HG02981 (cell line): Measurements from ENCODE around the gene CDC37.
"Not testable (repeated sequence)": the region's sequence is repeated elsewhere in the genome, so short reads cannot be mapped to it uniquely, and the experiment has no call there.

ENCODE experiments used
- ATAC-seq: cut with Tn5 transposase; IDR thresholded peaks from one replicate; pipeline ENCODE4 v1.9.1; 2021; ENCODE audit warnings: mild to moderate bottlenecking, moderate library complexity; ENCODE audit not compliant: unreplicated experiment

CDC37 gene

GRCh38 chr19:10395917-10396316 is 7.4 kb downstream of the CDC37 start:
- no peak for ATAC-seq

DNA sequence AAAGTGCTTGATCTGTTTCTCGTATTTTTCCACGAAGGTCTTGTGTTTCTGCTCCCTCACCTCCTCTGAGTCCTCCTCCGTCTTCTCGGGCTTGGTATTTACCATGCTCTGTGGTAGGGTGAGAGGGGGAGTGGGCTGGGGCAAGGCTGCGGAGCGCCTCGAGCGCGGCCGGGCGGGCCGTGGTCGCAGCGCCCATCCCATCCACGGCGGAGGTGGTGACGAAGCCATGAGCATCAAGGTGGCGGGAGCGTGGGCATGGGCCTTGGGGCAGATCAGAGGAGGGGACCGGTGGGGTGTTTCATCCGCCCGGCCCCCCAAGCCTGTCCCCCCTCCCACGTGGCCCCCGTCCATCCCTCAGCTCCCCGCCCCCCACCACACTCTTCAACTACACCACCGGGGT is 7.9 kb downstream of the CDC37 start:
- ATAC-seq = no peak

GRCh38 chr19:10395003-10395402 is 8.3 kb downstream of the CDC37 start:
- ATAC-seq = no peak

- no peak for ATAC-seq
Measured at GRCh38 chr19:10393137-10393536, 10.2 kb downstream of the CDC37 start.

DNA sequence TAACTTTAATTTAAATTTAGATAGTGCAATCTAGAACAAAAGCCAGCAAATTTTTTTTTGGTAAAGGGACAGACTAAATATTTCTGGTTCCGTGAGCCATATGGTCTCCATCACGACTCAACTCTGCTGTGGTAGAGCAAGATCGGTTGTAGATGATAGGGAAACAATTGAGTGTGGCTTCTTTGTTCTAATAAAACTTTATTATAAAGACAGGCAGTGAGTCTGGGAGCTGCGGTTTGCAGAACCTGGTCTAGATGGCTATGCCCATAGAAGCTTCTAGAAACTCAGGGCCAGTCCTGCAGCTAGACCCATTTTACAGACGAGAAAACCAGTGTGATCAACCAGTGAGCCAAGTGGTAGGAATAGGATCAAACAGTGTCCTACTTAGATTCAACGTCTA is 11.2 kb downstream of the CDC37 start:
- ATAC-seq = no peak

- ATAC-seq = no peak
Measured at GRCh38 chr19:10390652-10391286, 12.6 kb downstream of the CDC37 start.

GRCh38 chr19:10389863-10390262 is 13.5 kb downstream of the CDC37 start:
- no peak for ATAC-seq

DNA sequence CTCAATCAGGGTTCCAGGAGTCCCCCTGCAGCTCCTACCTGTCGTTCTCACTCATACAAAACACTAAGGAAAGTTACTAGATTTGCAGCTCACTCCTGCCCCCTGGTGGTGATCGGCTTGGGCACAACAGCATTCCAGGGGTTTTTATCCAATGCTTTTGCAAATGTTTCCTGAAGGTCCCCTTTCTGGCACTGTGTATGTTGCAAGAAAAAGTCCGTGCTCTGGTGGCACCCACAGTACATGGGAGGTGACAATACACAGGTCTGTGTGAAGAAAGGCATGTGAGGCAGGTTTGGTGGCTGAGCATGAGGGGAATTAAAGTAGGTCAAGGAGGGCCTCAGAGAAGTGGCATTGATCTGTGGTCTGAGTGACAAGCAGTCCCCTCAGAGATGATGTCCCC is 14.4 kb downstream of the CDC37 start:
- no peak for ATAC-seq

DNA sequence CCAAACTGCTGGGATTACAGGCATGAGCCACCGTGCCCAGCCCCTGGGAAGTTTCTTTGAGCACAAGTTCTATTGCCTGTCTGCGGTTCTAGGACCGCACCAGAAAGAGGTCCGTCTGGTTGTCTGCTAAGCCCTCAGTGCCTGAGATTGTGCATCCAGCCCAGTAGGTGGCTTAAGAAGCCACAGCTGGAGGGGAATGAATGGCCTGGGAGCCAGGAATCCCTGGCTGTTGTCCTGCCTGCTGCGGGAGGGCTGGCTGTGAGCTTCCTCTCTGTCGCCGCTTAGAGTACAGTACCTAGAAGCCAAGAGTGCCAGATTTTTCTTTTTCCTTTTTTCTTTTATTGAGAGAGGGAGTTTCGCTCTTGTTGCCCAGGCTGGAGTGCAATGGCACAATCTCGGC is 18.8 kb downstream of the CDC37 start:
- no peak for ATAC-seq

GRCh38 chr19:10383223-10383499 is 20.2 kb downstream of the CDC37 start:
- not testable (repeated sequence) for ATAC-seq

DNA sequence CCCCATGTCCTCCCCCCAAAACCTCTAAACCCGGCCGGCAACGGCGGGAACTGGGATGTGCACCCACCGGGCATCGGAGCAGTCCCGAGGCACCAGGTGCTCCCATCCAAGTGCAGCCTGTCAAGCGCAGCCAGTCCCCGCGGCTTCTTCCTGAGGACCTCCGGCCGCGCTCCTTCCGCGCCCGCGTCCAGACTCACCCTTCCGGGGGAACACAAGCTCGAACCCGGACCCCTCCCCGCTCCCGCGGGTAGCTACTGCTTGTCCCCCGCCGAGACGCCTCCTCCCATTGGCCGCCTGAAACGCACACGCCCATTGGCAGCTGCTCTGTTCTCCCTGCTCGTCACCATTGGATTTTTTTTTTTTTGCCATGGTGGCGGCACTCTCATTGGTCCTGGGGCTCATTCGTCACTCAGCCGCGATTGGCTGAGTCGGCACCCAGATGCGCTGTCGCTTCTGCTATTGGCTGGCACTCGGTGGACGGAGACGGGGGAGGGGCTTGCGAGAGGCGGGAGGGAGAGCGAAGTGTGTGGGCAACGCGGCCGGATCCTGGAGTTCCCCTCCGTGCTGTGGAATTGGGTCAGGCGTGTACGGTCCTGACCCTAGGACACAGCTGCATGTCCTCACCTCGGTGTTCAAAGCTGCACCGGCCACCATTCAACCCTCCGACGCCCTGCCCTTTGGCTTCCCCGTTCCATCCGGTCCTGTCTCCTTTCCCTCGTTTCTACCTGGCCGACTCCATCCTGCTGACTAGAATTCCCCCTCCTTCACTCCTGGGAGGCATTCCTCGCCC is 22.8 kb downstream of the CDC37 start, which contains the start of gene TYK2:
Gene TYK2 (minus strand): TSS at position 260 of the 790 bp plus-strand sequence. CDS start 2,166 bp downstream, outside the sequence.
- ATAC-seq = peak; percentile 90

- ATAC-seq = no peak
Measured at GRCh38 chr19:10379880-10380312, 23.4 kb downstream of the CDC37 start.

DNA sequence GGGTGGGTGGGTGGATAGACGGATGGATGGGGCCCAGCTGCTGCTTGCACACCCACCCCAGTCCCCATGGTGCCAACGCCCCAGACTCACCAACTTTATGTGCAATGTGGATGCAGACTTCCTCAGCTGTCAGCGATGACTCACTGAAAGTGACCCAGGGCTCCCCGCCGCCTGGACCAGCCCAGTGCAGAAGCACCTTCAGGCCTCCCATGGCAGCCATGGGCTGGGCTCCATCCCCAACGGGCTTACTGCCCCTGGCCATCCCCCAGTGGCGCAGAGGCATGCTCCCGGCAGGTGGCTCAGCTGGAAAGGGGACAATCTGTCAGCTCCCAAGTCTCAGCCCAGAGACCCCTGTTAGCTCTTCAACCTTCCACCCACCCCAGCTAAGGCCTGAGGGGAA is 25.2 kb downstream of the CDC37 start:
- no peak for ATAC-seq

GRCh38 chr19:10377140-10377640 is 26.2 kb downstream of the CDC37 start:
- not testable (repeated sequence) for ATAC-seq

DNA sequence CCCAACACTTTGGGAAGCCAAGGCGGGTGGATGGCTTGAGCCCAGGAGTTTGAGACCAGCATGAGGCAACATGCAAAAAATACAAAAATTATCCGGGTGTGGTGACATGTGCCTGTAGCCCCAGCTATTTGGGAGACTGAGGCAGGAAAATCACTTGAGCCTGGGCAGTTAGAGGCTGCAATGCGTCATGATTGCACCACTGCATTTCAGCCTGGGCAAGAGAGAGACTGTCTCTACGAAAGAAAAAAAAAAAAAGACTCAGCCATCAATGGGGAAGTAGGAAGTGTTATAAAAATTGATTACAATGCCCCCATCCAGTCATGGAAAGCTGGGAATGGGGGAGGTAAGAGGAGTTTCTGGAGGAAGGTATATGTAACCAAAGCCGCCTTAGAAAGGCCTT is 28.4 kb downstream of the CDC37 start:
- no peak for ATAC-seq

DNA sequence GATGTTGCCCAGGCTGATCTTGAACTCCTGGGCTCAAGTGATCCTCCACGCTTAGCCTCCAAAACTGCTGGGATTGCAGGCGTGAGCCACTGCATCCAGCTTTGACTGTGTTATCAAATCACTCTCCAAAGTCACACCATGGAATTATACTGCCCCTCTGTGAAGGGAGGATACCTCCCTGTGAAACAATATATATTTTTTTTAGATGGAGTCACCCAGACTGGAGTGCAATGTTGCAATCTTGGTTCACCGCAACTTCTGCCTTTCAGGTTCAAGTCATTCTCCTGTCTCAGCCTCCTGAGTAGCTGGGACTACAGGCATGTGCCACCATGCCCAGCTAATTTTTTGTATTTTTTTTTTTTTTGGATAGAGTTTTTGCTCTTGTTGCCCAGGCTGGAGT is 30.7 kb downstream of the CDC37 start:
- ATAC-seq = no peak

DNA sequence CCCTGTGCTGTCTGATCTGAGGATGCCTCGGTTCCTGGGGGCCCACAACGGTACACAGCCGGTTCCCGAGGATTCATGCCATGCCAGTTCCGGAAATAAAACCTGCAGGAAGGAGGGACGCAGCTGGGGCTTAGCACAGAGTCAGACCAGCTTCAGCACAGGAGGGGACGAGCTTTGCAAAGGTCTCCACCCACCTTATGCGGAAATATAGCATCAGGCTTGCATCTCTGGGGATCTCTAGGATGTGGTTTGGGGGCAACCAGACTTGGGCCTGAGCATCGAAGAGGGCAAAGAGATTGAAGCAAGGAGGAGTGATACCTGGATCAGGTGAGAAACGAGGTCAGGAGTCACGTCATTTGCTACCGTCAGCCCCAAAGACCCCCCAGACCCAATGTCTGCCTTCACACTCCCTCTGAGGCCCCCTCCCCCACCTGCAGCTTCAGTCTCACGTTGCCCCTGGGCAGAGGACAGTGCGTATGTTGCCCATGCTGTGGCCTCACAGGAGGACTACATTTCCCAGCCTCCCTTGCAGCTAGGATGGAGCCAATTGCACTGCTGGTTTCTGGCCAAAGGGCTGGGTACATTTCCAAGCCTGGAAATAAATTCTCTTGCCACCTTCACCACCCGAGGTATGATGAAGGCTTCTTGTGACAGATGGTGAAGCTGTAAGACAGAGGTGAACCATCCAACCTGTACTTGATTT is 35.1 kb downstream of the CDC37 start:
- ATAC-seq = no peak

- not testable (repeated sequence) for ATAC-seq
Measured at GRCh38 chr19:10366950-10367512, 36.3 kb downstream of the CDC37 start.

DNA sequence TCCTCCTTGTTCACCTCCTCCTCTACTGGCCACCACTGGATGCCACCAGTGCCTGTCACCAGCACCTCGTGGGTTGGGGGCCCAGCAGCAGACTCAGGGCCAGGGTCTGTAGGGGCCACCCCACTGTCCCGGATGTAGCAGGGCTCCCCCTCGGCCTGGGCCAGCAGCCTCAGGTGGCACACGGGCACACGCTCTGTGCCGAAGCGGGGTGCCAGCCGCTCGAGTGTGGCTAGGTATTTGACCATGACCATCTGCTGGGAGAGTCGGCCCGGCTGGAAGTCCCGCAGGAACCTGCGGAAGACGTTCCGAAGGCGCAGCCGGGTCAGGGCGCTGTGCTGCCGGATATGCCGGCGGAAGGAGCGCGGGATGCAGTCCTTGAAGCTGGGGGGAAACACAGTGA is 37.8 kb downstream of the CDC37 start:
- no peak for ATAC-seq

DNA sequence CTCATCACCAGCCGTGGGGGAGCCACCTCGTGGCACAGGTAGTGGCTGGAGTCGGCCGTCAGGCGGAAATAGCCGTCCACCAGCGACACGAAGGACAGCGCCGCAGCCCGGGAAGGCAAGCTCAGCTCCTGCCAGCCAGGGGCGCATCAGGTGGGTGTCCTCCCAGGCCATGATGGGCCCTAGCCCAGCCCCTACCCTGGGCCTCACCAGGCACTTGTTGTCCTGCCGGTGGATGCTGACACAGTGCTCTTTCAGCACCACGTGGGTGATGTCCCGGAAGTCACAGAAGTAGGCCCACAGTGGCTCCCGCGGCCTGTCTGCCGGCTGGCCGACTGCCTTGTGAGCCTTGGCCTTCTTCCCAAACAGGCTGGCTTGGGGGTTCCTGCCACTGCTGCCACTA is 38.7 kb downstream of the CDC37 start:
- ATAC-seq = no peak

DNA sequence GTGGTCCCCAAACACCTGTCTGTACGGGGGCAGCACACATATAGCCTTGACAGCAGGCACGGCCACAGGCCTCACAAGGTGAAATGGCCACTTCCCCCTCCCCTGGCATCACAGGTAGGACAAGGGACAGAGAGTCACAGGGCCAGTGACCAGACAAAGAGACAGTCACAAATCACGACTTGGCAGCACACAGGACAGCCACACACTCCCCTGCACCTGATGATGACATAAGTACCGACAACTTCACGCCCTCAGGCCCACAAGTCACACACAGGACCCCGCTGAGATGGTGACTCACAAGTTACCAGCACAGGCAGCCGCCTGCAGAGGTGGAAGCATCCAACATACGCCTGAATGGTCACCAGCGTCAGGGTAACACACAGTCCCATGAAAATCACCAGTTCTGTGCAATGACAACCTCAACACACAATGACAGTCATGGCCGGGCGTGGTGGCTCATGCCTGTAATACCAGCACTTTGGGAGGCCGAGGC is 39.5 kb downstream of the CDC37 start:
- no peak for ATAC-seq
